Renal cortical epithelial cell (primary cell): ENCODE data around the gene CLDN24. TPM values are rescaled to one million over a fixed set of nuclear protein-coding genes. Genes with fewer than 3 reads are reported as not detected.
"Not testable (repeated sequence)": the region's sequence is repeated elsewhere in the genome, so short reads cannot be mapped to it uniquely, and the experiment has no call there.

ENCODE experiments used
- DNase-seq: peaks from one replicate; pipeline ENCODE4 v3.0.0-alpha.2; 2011; ENCODE audit warnings: low read depth
- total RNA-seq: library from RNA; depleted of rRNA; stranded (reverse); fragments of >200 nt; gene quantifications from 2 replicates; pipeline ENCODE4 v1.2.3, GENCODE V29; 2014

CLDN24 gene
- total RNA-seq, 1 donor from 2014 or later: not detected

- DNase-seq: peak; percentile 62
Measured at GRCh38 chr4:183347566-183347965, 25.3 kb upstream of the CLDN24 start.

GRCh38 chr4:183347146-183347545, 24.9 kb upstream of the CLDN24 start:
- DNase-seq: peak; percentile 39

GRCh38 chr4:183345261-183345660, 23.0 kb upstream of the CLDN24 start:
- no peak for DNase-seq

- DNase-seq: no peak
Measured at GRCh38 chr4:183344523-183345255, 22.5 kb upstream of the CLDN24 start.

- no peak for DNase-seq
Measured at GRCh38 chr4:183343730-183344129, 21.5 kb upstream of the CLDN24 start.

- DNase-seq: no peak
Measured at GRCh38 chr4:183342541-183343533, 20.6 kb upstream of the CLDN24 start.

GRCh38 chr4:183337833-183338232, 15.6 kb upstream of the CLDN24 start:
- DNase-seq: no peak

GRCh38 chr4:183337349-183337748, 15.1 kb upstream of the CLDN24 start:
- no peak for DNase-seq

GRCh38 chr4:183335369-183335940, 13.2 kb upstream of the CLDN24 start:
- peak; percentile 92 for DNase-seq

GRCh38 chr4:183333983-183334382, 11.8 kb upstream of the CLDN24 start:
- DNase-seq: peak; percentile 80

GRCh38 chr4:183333202-183333601, 11.0 kb upstream of the CLDN24 start:
- DNase-seq: no peak

GRCh38 chr4:183332447-183332846, 10.2 kb upstream of the CLDN24 start:
- DNase-seq: peak; percentile 33

- peak; percentile 59 for DNase-seq
Measured at GRCh38 chr4:183330841-183331240, 8.6 kb upstream of the CLDN24 start.

GRCh38 chr4:183329954-183330742, 7.9 kb upstream of the CLDN24 start:
- DNase-seq: no peak

GRCh38 chr4:183329244-183329643, 7.0 kb upstream of the CLDN24 start:
- no peak for DNase-seq

GRCh38 chr4:183328832-183329231, 6.6 kb upstream of the CLDN24 start:
- DNase-seq: no peak

- no peak for DNase-seq
Measured at GRCh38 chr4:183327827-183328226, 5.6 kb upstream of the CLDN24 start.

GRCh38 chr4:183326853-183327252, 4.6 kb upstream of the CLDN24 start:
- DNase-seq: no peak

- DNase-seq: not testable (repeated sequence)
Measured at GRCh38 chr4:183326387-183326786, 4.2 kb upstream of the CLDN24 start.

- no peak for DNase-seq
Measured at GRCh38 chr4:183324619-183325018, 2.4 kb upstream of the CLDN24 start.

- DNase-seq: not testable (repeated sequence)
Measured at GRCh38 chr4:183324056-183324455, 1.8 kb upstream of the CLDN24 start.

- no peak for DNase-seq
Measured at GRCh38 chr4:183323295-183323694, 1.1 kb upstream of the CLDN24 start.
